Measurements from ENCODE around the gene CHD3.

CHD3 gene

GRCh38 chr17:7888184-7888920 lies at the start of gene CHD3:
Gene CHD3 (plus strand): TSS chr17:7888789. CDS start chr17:7889001, 212 bp downstream.
- peak; percentile 68 for DNase-seq

DNA sequence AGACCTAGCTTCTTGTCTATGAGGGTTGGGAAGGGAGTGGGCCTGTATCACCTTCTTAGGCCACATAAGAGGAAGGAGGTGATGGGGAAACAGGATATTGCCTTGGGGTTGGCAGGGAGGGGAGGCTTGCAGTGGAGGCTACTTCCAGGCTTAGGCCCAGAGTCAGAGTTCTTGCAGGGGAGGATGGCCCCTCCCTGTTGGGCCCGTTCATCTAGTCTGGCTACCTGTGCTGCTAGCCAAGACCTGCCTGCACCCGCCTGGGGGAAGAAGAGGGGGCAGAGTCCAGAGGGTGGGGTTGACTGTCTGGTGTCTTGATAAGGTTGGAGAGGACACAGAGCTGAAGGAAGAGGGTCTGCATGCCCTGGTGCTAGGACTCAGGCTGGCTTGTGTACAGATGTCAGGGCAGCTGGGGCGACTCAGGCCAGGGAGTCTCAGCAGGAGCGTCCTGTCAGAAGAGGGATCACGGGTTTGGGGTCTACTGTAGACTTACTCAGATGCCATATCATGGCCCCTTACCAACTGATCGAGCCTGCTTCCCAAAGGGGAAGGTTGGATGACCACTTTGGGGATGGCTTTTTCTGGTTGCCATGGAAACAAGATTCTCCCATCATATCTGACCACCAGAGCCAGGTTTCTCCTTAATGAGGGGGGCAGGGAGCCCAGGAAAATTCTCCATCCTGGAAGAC lies 49.3 kb upstream of the CHD3 start:
- no peak for DNase-seq

GRCh38 chr17:7839876-7840261 lies 48.7 kb upstream of the CHD3 start:
- DNase-seq = peak; percentile 39

- no peak for DNase-seq
Observed at GRCh38 chr17:7840441-7840840, 48.1 kb upstream of the CHD3 start.

DNA sequence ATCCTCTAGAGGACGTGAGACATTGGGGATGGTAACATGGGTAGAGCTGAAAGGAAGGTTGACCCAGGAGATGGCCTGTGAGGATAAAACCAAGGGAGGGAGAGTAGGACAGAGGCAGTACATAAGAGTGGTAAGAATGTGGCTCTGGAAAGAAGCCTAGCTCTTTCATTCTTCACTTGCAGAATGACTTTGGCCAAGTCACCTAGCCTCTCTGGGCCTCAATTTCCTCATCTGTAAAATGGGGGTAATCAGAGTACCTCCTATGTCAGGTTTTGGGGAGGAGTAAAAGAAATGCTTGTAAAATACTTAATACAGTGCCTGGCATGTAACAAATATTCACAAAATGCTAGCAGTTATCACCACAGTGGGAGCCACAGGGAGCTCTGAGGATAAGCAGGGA lies 47.7 kb upstream of the CHD3 start:
- no peak for DNase-seq

- DNase-seq = peak; percentile 88
Observed at GRCh38 chr17:7841396-7841914, 47.1 kb upstream of the CHD3 start.

DNA sequence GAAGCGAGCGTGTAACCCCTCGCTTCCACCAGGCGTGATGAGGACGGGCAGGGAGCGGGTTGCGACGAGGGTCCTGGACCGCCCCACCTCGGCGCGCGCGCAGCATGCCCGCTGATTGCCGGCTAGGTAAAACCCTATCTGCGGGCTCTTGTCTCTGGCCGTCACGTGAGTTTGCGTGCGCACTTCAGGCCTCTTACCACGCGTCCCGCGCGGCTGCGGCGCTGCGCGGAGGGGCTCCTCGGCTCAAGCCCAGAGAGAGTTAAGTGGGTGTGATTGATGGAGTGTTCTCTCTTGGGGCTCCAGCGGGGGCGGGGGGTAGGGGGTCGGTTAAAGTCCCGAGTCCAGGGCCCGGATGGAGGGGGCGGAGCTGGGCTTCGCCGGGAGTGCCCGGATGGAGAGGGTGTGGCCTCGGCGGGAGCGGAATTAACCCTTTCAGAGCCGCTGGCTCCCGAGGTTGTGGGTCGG lies 46.6 kb upstream of the CHD3 start:
- peak; percentile 90 for DNase-seq

- peak; percentile 91 for DNase-seq
Observed at GRCh38 chr17:7842380-7843256, 46.0 kb upstream of the CHD3 start.

GRCh38 chr17:7843257-7843535 lies 45.4 kb upstream of the CHD3 start:
- peak; percentile 41 for DNase-seq

GRCh38 chr17:7843536-7844291 lies 44.9 kb upstream of the CHD3 start:
- peak; percentile 86 for DNase-seq

- DNase-seq = peak; percentile 95
Observed at GRCh38 chr17:7844292-7845154, 44.1 kb upstream of the CHD3 start.

DNA sequence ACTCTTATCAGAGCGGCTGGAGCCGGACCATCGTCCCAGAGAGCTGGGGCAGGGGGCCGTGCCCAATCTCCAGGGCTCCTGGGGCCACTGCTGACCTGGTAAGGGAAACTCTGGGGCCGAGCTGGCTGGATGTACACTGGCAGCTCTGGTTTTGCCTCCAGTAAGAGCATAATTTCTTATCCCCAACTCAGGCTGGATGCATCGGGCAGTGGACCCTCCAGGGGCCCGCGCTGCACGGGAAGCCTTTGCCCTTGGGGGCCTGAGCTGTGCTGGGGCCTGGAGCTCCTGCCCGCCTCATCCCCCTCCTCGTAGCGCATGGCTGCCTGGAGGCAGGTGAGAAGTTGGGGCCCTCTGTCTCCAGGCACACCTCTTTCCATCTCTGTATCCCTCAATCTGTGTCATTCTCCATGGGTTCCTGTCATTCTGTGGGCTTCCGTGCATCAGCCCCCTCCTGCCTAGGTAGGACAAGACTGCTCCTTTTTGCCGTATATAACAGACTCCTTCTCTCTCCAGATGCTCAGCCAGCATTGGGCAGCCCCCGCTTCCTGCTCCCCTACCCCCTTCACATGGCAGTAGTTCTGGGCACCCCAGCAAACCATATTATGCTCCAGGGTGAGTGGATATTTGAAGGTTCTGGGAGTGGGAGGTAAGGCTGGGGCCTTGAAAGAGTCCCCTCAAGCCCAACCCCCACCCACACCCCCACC lies 43.1 kb upstream of the CHD3 start:
- no peak for DNase-seq

- DNase-seq = no peak
Observed at GRCh38 chr17:7846063-7846735, 42.4 kb upstream of the CHD3 start.

DNA sequence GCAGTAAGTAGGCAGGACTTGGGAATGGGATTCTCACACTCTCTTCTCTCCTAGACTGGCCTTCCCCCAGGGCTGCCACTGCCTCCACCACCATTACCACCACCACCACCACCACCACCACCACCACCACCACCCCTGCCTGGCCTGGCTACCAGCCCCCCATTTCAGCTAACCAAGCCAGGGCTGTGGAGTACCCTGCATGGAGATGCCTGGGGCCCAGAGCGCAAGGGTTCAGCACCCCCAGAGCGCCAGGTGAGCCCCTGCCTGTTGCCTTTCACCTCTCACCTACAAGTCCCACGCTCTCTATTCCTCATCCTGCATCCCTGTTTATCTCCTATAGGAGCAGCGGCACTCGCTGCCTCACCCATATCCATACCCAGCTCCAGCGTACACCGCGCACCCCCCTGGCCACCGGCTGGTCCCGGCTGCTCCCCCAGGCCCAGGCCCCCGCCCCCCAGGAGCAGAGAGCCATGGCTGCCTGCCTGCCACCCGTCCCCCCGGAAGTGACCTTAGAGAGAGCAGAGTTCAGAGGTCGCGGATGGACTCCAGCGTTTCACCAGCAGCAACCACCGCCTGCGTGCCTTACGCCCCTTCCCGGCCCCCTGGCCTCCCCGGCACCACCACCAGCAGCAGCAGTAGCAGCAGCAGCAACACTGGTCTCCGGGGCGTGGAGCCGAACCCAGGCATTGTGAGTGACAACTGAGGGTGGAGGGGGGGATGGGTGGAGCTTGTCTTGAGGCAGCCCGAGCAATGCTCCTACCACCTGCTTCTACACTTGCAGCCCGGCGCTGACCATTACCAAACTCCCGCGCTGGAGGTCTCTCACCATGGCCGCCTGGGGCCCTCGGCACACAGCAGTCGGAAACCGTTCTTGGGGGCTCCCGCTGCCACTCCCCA lies 41.6 kb upstream of the CHD3 start:
- DNase-seq = no peak

DNA sequence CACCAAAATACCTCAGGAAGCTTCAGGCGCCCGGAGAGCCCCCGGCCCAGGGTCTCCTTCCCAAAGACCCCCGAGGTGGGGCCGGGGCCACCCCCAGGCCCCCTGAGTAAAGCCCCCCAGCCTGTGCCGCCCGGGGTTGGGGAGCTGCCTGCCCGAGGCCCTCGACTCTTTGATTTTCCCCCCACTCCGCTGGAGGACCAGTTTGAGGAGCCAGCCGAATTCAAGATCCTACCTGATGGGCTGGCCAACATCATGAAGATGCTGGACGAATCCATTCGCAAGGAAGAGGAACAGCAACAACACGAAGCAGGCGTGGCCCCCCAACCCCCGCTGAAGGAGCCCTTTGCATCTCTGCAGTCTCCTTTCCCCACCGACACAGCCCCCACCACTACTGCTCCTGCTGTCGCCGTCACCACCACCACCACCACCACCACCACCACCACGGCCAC lies 40.4 kb upstream of the CHD3 start:
- DNase-seq = no peak

DNA sequence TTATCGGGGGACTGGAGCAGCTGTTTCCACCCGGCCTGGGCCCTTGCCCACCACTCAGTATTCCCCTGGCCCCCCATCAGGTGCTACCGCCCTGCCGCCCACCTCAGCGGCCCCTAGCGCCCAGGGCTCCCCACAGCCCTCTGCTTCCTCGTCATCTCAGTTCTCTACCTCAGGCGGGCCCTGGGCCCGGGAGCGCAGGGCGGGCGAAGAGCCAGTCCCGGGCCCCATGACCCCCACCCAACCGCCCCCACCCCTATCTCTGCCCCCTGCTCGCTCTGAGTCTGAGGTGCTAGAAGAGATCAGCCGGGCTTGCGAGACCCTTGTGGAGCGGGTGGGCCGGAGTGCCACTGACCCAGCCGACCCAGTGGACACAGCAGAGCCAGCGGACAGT lies 39.9 kb upstream of the CHD3 start:
- no peak for DNase-seq

DNA sequence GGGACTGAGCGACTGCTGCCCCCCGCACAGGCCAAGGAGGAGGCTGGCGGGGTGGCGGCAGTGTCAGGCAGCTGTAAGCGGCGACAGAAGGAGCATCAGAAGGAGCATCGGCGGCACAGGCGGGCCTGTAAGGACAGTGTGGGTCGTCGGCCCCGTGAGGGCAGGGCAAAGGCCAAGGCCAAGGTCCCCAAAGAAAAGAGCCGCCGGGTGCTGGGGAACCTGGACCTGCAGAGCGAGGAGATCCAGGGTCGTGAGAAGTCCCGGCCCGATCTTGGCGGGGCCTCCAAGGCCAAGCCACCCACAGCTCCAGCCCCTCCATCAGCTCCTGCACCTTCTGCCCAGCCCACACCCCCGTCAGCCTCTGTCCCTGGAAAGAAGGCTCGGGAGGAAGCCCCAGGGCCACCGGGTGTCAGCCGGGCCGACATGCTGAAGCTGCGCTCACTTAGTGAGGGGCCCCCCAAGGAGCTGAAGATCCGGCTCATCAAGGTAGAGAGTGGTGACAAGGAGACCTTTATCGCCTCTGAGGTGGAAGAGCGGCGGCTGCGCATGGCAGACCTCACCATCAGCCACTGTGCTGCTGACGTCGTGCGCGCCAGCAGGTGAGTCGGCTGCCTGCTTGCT lies 39.3 kb upstream of the CHD3 start:
- DNase-seq = no peak

DNA sequence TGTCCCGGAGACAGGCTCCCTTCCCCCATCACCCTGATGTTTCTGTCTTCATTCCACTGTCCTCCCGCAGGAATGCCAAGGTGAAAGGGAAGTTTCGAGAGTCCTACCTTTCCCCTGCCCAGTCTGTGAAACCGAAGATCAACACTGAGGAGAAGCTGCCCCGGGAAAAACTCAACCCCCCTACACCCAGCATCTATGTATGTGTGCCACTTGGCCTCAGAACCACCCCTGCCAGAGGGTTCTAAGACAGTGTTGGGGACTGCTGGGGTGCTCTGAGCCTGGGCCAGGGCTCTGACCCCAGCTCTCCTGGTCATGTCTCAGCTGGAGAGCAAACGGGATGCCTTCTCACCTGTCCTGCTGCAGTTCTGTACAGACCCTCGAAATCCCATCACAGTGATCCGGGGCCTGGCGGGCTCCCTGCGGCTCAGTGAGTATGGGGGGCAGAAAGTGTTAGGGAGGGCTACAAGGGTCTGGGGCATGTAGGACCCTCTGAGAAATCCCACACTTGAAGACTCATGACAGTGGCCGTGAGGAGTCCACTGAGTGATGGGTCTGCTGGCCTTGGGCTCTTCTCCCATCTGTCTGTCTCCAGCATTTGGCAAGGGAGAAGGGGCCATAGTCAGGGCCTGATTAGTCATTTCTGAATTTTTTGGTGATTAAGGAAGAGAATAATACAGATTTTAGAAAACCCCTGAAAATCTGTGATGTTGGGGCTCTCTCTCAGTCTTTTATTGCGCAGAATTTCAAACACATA lies 38.7 kb upstream of the CHD3 start:
- DNase-seq = no peak

All from activated CD4-positive, alpha-beta T cell treated with anti-CD3 and anti-CD28 coated beads, Interleukin-2, Interleukin-6, amounts not matched to agents 100 ng/mL and 50 ng/mL, durations not matched to agents 16 hours and 8 hours (primary cell).